Upper lobe of left lung (tissue), 6 donors: ENCODE measurements around the gene SPACA4. TPM values are rescaled to one million over a fixed set of nuclear protein-coding genes. Genes with fewer than 3 reads are reported as not detected.

Source experiments
- ATAC-seq, 2 donors: fragments of 200-7000 bp; cut with Tn5 transposase; one replicate each; pipeline ENCODE4 v1.9.1; 2022; ENCODE audit warnings: mild to moderate bottlenecking in 2 of 2, moderate library complexity in 2 of 2; ENCODE audit not compliant: low FRiP score in 2 of 2
- DNase-seq, 2 donors: peaks; one replicate each; pipeline ENCODE4 v3.0.0-alpha.2; 2019 to 2020
- H3K27ac ChIP-seq, 4 donors: fragments of 200-600 bp; sonication (generic); one replicate each; pipeline ENCODE4 v1.5.1; 2016 to 2019
- H3K27me3 ChIP-seq, 4 donors: fragments of 200-600 bp; sonication (generic); one replicate each; pipeline ENCODE4 v1.5.1; 2017 to 2019
- H3K36me3 ChIP-seq, 4 donors: fragments of 200-600 bp; sonication (generic); one replicate each; pipeline ENCODE4 v1.5.1; 2016 to 2019
- H3K4me1 ChIP-seq, 4 donors: fragments of 200-600 bp; sonication (generic); one replicate each; pipeline ENCODE4 v1.5.1; 2018 to 2019
- H3K4me3 ChIP-seq, 4 donors: fragments of 200-600 bp; sonication (generic); one replicate each; pipeline ENCODE4 v1.5.1; 2017 to 2019; ENCODE audit warnings: mild to moderate bottlenecking in 2 of 4, moderate library complexity in 1 of 4
- H3K9me3 ChIP-seq, 4 donors: fragments of 200-600 bp; sonication (generic); one replicate each; pipeline ENCODE4 v1.5.1; 2018 to 2019
- CTCF ChIP-seq, 6 experiments: fragments of 450-650 bp in 4 of 6; fragments of 200-600 bp in 2 of 6; sonication (generic) in 2 of 6; IDR thresholded peaks; one replicate each; pipeline ENCODE4 v1.5.1; 2016 to 2019; ENCODE audit warnings: antibody characterized with exemption in 6 of 6
- EP300 ChIP-seq, 4 donors: sonication (generic); formaldehyde crosslinking; IDR thresholded peaks; one replicate each; pipeline ENCODE4 v1.5.1; 2017; ENCODE audit warnings: antibody characterized with exemption in 4 of 4, control low read depth in 2 of 4
- POLR2A ChIP-seq, 4 donors: fragments of 450-650 bp; IDR thresholded peaks; one replicate each; pipeline ENCODE4 v1.5.1; 2016 to 2017; ENCODE audit warnings: antibody characterized with exemption in 4 of 4, mild to moderate bottlenecking in 2 of 4
- POLR2AphosphoS5 ChIP-seq, 2 donors: sonication (generic); formaldehyde crosslinking; IDR thresholded peaks; one replicate each; pipeline ENCODE4 v1.5.1; 2017; ENCODE audit warnings: antibody characterized with exemption in 2 of 2
- WGBS, 2 donors: methylation state at CpG; one replicate each; pipeline ENCODE4 v1.1.5; 2017 to 2018; 5-methylcytosine and 5-hydroxymethylcytosine counted together
- total RNA-seq, 6 donors: library from RNA; depleted of rRNA in 4 of 6; stranded (reverse); fragments of >200 nt in 4 of 6; gene quantifications; one replicate each; pipeline versions ENCODE4 v1.1.0 to v1.2.1, GENCODE V29; 2016 to 2021
- donor health status: DM: no; HTN: no; CAD: no; lungs with moderate emphysema.
- donor health status: DM: no; HTN: yes; CAD: no; lungs with severe emphysema.

SPACA4 gene, protein sequence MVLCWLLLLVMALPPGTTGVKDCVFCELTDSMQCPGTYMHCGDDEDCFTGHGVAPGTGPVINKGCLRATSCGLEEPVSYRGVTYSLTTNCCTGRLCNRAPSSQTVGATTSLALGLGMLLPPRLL
- total RNA-seq = under 1 TPM in 1 of 6 donors, not detected in 5; 0.27 TPM

DNA sequence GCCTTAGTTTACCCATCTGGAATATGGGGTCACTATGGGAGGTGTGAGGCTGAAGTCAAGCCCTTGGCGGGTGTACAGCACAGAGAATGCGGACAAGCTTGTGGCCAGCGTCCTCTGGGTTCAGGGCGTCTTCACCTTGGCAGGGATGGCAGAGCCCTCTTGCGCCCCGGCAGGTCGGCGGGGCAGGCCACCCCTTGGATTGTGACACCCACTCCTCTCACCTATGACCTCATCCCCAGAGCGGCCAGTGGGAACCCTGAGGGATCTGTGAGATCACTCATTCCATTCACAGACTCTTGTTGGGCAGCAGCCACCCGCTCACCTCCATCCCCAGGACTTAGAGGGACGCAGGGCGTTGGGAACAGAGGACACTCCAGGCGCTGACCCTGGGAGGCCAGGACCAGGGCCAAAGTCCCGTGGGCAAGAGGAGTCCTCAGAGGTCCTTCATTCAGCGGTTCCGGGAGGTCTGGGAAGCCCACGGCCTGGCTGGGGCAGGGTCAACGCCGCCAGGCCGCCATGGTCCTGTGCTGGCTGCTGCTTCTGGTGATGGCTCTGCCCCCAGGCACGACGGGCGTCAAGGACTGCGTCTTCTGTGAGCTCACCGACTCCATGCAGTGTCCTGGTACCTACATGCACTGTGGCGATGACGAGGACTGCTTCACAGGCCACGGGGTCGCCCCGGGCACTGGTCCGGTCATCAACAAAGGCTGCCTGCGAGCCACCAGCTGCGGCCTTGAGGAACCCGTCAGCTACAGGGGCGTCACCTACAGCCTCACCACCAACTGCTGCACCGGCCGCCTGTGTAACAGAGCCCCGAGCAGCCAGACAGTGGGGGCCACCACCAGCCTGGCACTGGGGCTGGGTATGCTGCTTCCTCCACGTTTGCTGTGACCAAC, at the start of gene SPACA4:
Gene SPACA4 (plus strand): TSS at position 280 of the 896 bp plus-strand sequence. CDS start 237 bp downstream, at position 517.
- no peak within 1 kb of the TSS for H3K27ac ChIP-seq
- ATAC-seq (peak in 1 of 2 donors; percentile 36), DNase-seq (peak in 1 of 2 donors; percentile 79)
- no peaks in the 10 kb centered on the region for H3K9me3 ChIP-seq
- no peaks in the 10 kb centered on the region for H3K4me1 ChIP-seq
- 91 to 92% methylated on average over 14 to 31 of the region's 39 CpGs for whole genome bisulfite sequencing, 2 donors
- no peaks in the 10 kb centered on the region for H3K27me3 ChIP-seq
- no peak within 1 kb of the TSS for H3K4me3 ChIP-seq
- H3K36me3 ChIP-seq = no peaks in the 10 kb centered on the region
- TF ChIP-seq POLR2AphosphoS5 (IDR thresholded peaks at IDR 0.05) = no peak
- TF ChIP-seq CTCF (IDR thresholded peaks at IDR 0.05) = no peak
- TF ChIP-seq POLR2A (IDR thresholded peaks at IDR 0.05) = no peak
- no peak for TF ChIP-seq EP300 (IDR thresholded peaks at IDR 0.05)

- Histone ChIP-seq H3K36me3 (no peaks in the 10 kb centered on the region), H3K4me3 (no peak overlapping the region), H3K9me3 (no peaks in the 10 kb centered on the region), H3K4me1 (peaks cover 0 to 17% (median 8%) of the 10 kb centered on the region in 4 donors), H3K27me3 (no peaks in the 10 kb centered on the region), H3K27ac (no peak overlapping the region)
- no peak for TF ChIP-seq CTCF (IDR thresholded peaks at IDR 0.05)
- no peak for TF ChIP-seq POLR2AphosphoS5 (IDR thresholded peaks at IDR 0.05)
- no peak for TF ChIP-seq EP300 (IDR thresholded peaks at IDR 0.05)
- TF ChIP-seq POLR2A (IDR thresholded peaks at IDR 0.05) = no peak
- DNase-seq = no peak
- no peak for ATAC-seq
- WGBS, 2 donors = 86 to 90% methylated on average over 5 of the region's 5 CpGs
Measured at GRCh38 chr19:48556825-48557224, 49.7 kb upstream of the SPACA4 start.

- no peaks in the 10 kb centered on the region for H3K9me3 ChIP-seq
- peak overlapping the region in 2 of 4 donors; percentile 14 to 20 for H3K4me3 ChIP-seq
- H3K4me1 ChIP-seq = peaks cover 0 to 15% (median 8%) of the 10 kb centered on the region in 4 donors
- ATAC-seq (peak; percentile 65 to 84), DNase-seq (peak in 1 of 2 donors; percentile 54)
- H3K36me3 ChIP-seq = no peaks in the 10 kb centered on the region
- TF ChIP-seq CTCF (IDR thresholded peaks at IDR 0.05) = no peak
- TF ChIP-seq POLR2A (IDR thresholded peaks at IDR 0.05) = peak in 1 of 4 donors; percentile 26
- WGBS, 2 donors = 12 to 26% methylated on average over 15 to 24 of the region's 27 CpGs
- H3K27ac ChIP-seq = peak overlapping the region in 1 of 4 donors; percentile 30
- H3K27me3 ChIP-seq = no peaks in the 10 kb centered on the region
Measured at GRCh38 chr19:48558018-48558684, 48.4 kb upstream of the SPACA4 start.

GRCh38 chr19:48560095-48560530, 46.4 kb upstream of the SPACA4 start:
- ATAC-seq (no peak), DNase-seq (no peak)
- no peaks in the 10 kb centered on the region for H3K27me3 ChIP-seq
- TF ChIP-seq EP300 (IDR thresholded peaks at IDR 0.05) (no peak), POLR2A (IDR thresholded peaks at IDR 0.05) (no peak), POLR2AphosphoS5 (IDR thresholded peaks at IDR 0.05) (no peak), CTCF (IDR thresholded peaks at IDR 0.05) (no peak)
- H3K27ac ChIP-seq = no peak overlapping the region
- no peak overlapping the region for H3K4me3 ChIP-seq
- no peaks in the 10 kb centered on the region for H3K36me3 ChIP-seq
- H3K4me1 ChIP-seq = peaks cover 0 to 7% (median 0%) of the 10 kb centered on the region in 4 donors
- no peaks in the 10 kb centered on the region for H3K9me3 ChIP-seq
- 78 to 80% methylated on average over 6 of the region's 6 CpGs for WGBS, 2 donors
